KOPT-K1 (cell line): ENCODE results near the gene THAP6.
"Not testable (repeated sequence)": the region's sequence is repeated elsewhere in the genome, so short reads cannot be mapped to it uniquely, and the experiment has no call there.

Source experiments
- H3K27ac ChIP-seq: fragments of 200-600 bp; sonication (generic); 2 replicates; pipeline ENCODE4 v1.5.1; 2016; ENCODE audit warnings: antibody characterized with exemption, mild to moderate bottlenecking, low read depth, low read length; ENCODE audit not compliant: poor library complexity, severe bottlenecking
- H3K36me3 ChIP-seq: fragments of 200-600 bp; sonication (generic); 2 replicates; pipeline ENCODE4 v1.5.1; 2017; ENCODE audit warnings: antibody characterized with exemption, mild to moderate bottlenecking, low read length, moderate library complexity; ENCODE audit not compliant: insufficient read depth
- H3K9me3 ChIP-seq: fragments of 200-600 bp; sonication (generic); 2 replicates; pipeline ENCODE4 v1.5.1; 2017; ENCODE audit warnings: antibody characterized with exemption, low read length, mild to moderate bottlenecking; ENCODE audit not compliant: insufficient read depth, poor library complexity, severe bottlenecking

Gene THAP6

GRCh38 chr4:75512386-75513211 is 1.7 kb upstream of the THAP6 start:
- no peaks in the 10 kb centered on the region for H3K9me3 ChIP-seq
- H3K27ac ChIP-seq = peak overlapping the region; percentile 89
- peaks cover 13% of the 10 kb centered on the region for H3K36me3 ChIP-seq

DNA sequence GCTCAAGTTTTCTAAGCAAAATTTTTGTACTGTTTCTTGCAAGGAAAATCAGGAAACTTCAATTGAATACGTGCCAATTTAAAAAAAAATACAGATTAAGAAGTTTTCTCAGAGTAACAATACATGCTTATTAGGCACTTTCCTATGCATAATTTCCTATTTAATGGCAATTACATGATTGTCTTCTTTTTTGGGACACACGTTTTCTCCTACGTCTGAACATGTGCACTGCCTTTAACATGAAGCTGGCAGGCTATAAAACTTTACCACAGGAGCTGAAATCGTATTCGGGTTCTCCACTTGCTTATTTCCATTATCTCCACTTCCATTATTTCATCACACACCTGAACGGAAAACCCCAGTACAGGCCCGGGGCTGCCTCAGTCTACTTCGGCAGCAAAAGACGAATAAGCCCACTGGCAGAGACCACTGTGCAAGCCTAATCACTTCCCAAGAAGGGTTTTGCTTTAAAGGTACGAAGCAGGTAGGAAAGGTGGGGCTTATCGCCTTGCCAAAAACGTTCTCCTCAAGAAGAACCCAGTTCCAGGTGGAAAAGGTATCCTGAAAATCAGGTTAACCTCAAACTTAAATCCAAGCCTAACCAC is 645 bp upstream of the THAP6 start:
- no peaks in the 10 kb centered on the region for H3K9me3 ChIP-seq
- peak overlapping the region; percentile 89 for H3K27ac ChIP-seq
- peaks cover 17% of the 10 kb centered on the region for H3K36me3 ChIP-seq

- peak overlapping the region; percentile 89 for H3K27ac ChIP-seq
- H3K9me3 ChIP-seq = no peaks in the 10 kb centered on the region
- H3K36me3 ChIP-seq = peaks cover 25% of the 10 kb centered on the region
Measured at GRCh38 chr4:75514949-75515612, 808 bp downstream of the THAP6 start.

- peaks cover 29% of the 10 kb centered on the region for H3K36me3 ChIP-seq
- no peak overlapping the region for H3K27ac ChIP-seq
- H3K9me3 ChIP-seq = no peaks in the 10 kb centered on the region
Measured at GRCh38 chr4:75516144-75516543, 1.9 kb downstream of the THAP6 start.

GRCh38 chr4:75519452-75519851 is 5.2 kb downstream of the THAP6 start:
- not testable (repeated sequence) for H3K9me3 ChIP-seq, H3K27ac ChIP-seq
- peaks cover 56% of the 10 kb centered on the region for H3K36me3 ChIP-seq

- H3K9me3 ChIP-seq = no peaks in the 10 kb centered on the region
- H3K27ac ChIP-seq = no peak overlapping the region
- peaks cover 86% of the 10 kb centered on the region for H3K36me3 ChIP-seq
Measured at GRCh38 chr4:75525086-75525485, 10.8 kb downstream of the THAP6 start.

GRCh38 chr4:75525910-75526309 is 11.6 kb downstream of the THAP6 start:
- Histone ChIP-seq H3K9me3 (peaks cover 7% of the 10 kb centered on the region), H3K27ac (no peak overlapping the region), H3K36me3 (peaks cover 90% of the 10 kb centered on the region)

GRCh38 chr4:75527482-75527881 is 13.2 kb downstream of the THAP6 start:
- H3K27ac ChIP-seq = no peak overlapping the region
- H3K9me3 ChIP-seq = peaks cover 23% of the 10 kb centered on the region
- peaks cover 97% of the 10 kb centered on the region for H3K36me3 ChIP-seq

DNA sequence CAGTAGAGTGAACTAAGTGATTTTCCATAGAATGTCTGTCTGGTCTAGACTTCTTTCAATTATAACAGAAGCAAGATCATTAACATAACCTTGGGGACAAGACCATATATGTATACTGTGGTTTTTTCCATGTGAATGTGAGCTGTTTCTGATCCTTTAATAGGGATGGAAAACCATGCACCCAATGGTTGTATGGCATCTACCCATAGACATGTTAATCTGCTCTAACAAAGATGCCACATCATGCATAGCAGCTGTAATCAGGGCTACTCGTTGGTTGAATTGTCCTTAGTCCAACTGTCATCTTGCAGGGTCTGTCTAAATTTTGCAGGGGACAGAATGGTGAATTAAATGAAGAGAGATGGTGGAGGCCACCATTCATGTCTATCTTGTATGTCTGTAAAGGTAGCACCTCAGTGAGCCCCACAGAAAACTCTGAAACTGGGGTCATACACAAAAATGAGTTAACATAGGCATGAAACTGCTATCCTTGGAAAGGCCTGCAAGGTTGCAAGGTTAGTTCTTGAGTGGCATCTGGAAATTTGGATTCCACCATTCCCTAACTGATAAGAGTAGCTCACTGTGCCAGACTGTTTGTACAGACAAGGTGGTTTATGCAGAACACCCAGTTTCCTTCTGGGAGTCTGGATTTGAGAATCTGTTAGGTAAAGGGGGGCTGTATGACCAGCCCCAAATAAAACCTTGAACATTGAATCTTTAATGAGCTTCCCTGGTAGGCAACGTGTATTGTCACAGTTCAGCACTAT is 16.5 kb downstream of the THAP6 start:
- H3K9me3 ChIP-seq = peaks cover 37% of the 10 kb centered on the region
- H3K36me3 ChIP-seq = peaks cover 76% of the 10 kb centered on the region
- H3K27ac ChIP-seq = no peak overlapping the region

DNA sequence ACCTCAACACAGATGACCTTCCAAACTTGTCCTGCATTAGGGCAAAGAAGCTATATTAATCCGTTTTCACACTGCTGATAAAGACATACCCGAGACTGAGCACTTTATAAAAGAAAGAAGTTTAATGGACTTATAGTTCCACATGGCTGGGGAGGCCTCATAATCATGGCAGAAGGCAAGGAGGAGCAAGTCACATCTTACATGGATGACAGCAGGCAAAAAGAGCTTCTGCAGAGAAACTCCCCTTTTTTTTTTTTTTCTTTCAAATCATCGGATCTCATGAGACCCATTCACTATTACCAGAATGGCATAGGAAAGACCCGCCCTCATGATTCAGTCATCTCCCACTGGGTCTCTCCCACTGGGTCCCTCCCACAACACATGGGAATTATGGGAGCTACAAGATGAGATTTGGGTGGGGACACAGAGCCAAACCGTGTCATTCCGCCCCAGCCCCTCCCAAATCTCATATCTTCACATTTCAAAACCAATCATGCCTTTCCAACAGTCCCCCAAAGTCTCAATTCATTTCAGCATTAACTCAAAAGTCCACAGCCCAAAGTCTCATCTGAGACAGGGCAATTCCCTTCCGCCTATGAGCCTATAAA is 17.4 kb downstream of the THAP6 start:
- H3K27ac ChIP-seq = not testable (repeated sequence)
- peaks cover 37% of the 10 kb centered on the region for H3K9me3 ChIP-seq
- H3K36me3 ChIP-seq = peaks cover 68% of the 10 kb centered on the region

DNA sequence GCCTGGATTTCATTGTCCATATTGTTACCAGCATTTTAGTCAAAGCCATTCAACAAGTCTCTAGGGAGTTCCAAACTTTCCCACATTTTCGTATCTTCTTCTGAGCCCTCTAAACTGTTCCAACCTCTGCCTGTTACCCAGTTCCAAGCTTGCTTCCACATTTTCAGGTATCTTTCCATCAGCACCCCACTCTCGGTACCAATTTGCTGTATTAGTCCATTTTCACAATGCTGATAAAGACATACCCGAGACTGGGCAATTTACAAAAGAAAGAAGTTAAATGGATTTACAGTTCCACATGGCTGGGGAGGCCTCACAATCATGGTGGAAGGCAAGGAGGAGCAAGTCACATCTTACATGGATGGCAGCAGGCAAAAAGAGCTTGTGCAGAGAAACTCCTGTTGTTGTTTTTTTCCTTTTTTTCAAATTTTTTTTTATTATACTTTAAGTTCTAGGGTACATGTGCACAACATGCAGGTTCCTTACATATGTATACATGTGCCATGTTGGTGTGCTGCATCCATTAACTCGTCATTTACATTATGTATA is 19.1 kb downstream of the THAP6 start:
- H3K36me3 ChIP-seq = peaks cover 50% of the 10 kb centered on the region
- not testable (repeated sequence) for H3K27ac ChIP-seq

DNA sequence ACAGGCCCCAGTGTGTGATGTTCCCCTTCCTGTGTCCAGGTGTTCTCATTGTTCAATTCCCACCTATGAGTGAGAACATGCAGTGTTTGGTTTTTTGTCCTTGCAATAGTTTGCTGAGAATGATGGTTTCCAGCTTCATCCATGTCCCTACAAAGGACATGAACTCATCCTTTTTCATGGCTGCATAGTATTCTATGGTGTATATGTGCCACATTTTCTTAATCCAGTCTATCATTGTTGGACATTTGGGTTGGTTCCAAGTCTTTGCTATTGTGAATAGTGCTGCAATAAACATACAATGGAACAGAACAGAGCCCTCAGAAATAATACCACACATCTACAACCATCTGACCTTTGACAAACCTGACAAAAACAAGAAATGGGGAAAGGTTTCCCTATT is 19.7 kb downstream of the THAP6 start:
- Histone ChIP-seq H3K9me3 (peaks cover 37% of the 10 kb centered on the region), H3K36me3 (peaks cover 45% of the 10 kb centered on the region)
- not testable (repeated sequence) for H3K27ac ChIP-seq

More for the DNA sequence above, 19.1 kb downstream of the THAP6 start:
- H3K9me3 ChIP-seq = peaks cover 37% of the 10 kb centered on the region

GRCh38 chr4:75537308-75537707 is 23.0 kb downstream of the THAP6 start:
- H3K36me3 ChIP-seq = peaks cover 12% of the 10 kb centered on the region
- H3K27ac ChIP-seq = not testable (repeated sequence)
- H3K9me3 ChIP-seq = peaks cover 16% of the 10 kb centered on the region

DNA sequence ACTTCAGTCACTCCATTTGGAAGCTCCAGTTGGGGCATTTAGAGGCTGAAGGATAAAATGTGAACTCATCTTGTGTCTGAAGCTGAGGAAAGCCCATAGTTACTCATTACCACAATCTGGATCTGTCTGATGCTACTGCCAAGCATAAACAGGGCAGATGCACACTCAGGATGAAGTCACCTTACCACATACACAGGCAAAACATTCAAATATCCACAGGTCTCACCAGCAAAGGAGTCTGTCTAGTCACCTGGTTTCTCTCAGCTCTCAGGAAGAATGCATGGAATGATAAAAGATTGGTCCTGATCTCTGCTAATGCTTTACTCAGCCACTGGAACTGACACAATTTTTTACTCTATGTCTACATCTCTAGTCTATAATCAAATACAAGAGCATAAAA is 28.6 kb downstream of the THAP6 start:
- Histone ChIP-seq H3K36me3 (peaks cover 9% of the 10 kb centered on the region), H3K9me3 (no peaks in the 10 kb centered on the region), H3K27ac (no peak overlapping the region)
